Esophagus squamous epithelium (tissue), 5 donors: ENCODE data around the gene GPATCH2L. TPM values are rescaled to one million over a fixed set of nuclear protein-coding genes. Genes with fewer than 3 reads are reported as not detected.

Experiments used
- DNase-seq: peaks from one replicate; lab custom pipeline; 2025; lab: John Stamatoyannopoulos, UW
- H3K27ac ChIP-seq, 4 donors: fragments of 200-600 bp; sonication (generic); one replicate each; pipeline ENCODE4 v1.5.1; 2016 to 2019; ENCODE audit warnings: mild to moderate bottlenecking in 1 of 4
- H3K27me3 ChIP-seq, 4 donors: fragments of 200-600 bp; sonication (generic); 1 replicate in 3 of 4; 2 replicates in 1 of 4; pipeline versions ENCODE4 v1.5.1 to v1.6.0; 2017 to 2021; ENCODE audit warnings: antibody characterized with exemption in 1 of 4
- H3K36me3 ChIP-seq, 3 donors: fragments of 200-600 bp; sonication (generic); one replicate each; pipeline ENCODE4 v1.5.1; 2016 to 2019
- H3K4me1 ChIP-seq, 3 donors: fragments of 200-600 bp; sonication (generic); one replicate each; pipeline ENCODE4 v1.5.1; 2017 to 2019
- H3K4me3 ChIP-seq, 4 donors: fragments of 200-600 bp; sonication (generic); 1 replicate in 3 of 4; 2 replicates in 1 of 4; pipeline ENCODE4 v1.5.1; 2016 to 2019; ENCODE audit warnings: mild to moderate bottlenecking in 2 of 4, moderate library complexity in 1 of 4
- H3K9me3 ChIP-seq, 3 donors: fragments of 200-600 bp; sonication (generic); one replicate each; pipeline ENCODE4 v1.5.1; 2016 to 2019
- CTCF ChIP-seq, 6 experiments: fragments of 450-650 bp in 4 of 6; fragments of 200-600 bp in 2 of 6; sonication (generic) in 2 of 6; IDR thresholded peaks; one replicate each; pipeline ENCODE4 v1.5.1; 2016 to 2019; ENCODE audit warnings: antibody characterized with exemption in 6 of 6, mild to moderate bottlenecking in 4 of 6, moderate library complexity in 4 of 6
- POLR2A ChIP-seq, 4 donors: fragments of 450-650 bp; IDR thresholded peaks; one replicate each; pipeline ENCODE4 v1.6.1; 2017; ENCODE audit warnings: antibody characterized with exemption in 4 of 4, mild to moderate bottlenecking in 4 of 4, moderate library complexity in 3 of 4
- WGBS, 2 donors: methylation state at CpG; one replicate each; pipeline ENCODE4 v1.1.5; 2018; 5-methylcytosine and 5-hydroxymethylcytosine counted together
- intact Hi-C: fragments of 100-400 bp; cut with DNase I; formaldehyde crosslinking; loops from one replicate; pipeline ENCODE4 v1.15.0; 2022
- total RNA-seq, 4 donors: library from RNA; depleted of rRNA; stranded (reverse); fragments of >200 nt; gene quantifications; one replicate each; pipeline ENCODE4 v1.1.0, GENCODE V29; 2016
- donor health status: DM: yes; HTN: yes; CAD: no.

The GPATCH2L gene
- total RNA-seq, 4 donors from 2014 or later, result 20.1 to 40.8 (median 34.4) TPM

- intact Hi-C loops, result no loop called here
- Histone ChIP-seq H3K9me3 (no peaks in the 10 kb centered on the region), H3K4me3 (no peak overlapping the region), H3K4me1 (no peaks in the 10 kb centered on the region), H3K27me3 (no peaks in the 10 kb centered on the region), H3K27ac (no peak overlapping the region), H3K36me3 (peaks cover 0 to 99% (median 8%) of the 10 kb centered on the region in 3 donors)
- WGBS, 2 donors, result 74 to 89% methylated on average over 3 of the region's 3 CpGs
- no peak for DNase-seq
- TF ChIP-seq CTCF (IDR thresholded peaks at IDR 0.05), result no peak
- TF ChIP-seq POLR2A (IDR thresholded peaks at IDR 0.05), result no peak
Measured at GRCh38 chr14:76175942-76176341, 24.2 kb downstream of the GPATCH2L start.

GRCh38 chr14:76181546-76181945 lies 29.8 kb downstream of the GPATCH2L start:
- no peak for DNase-seq
- 67 to 79% methylated on average over 1 of the region's 1 CpG for WGBS, 2 donors
- Histone ChIP-seq H3K27me3 (no peaks in the 10 kb centered on the region), H3K36me3 (peaks cover 0 to 95% (median 25%) of the 10 kb centered on the region in 3 donors), H3K9me3 (no peaks in the 10 kb centered on the region), H3K4me1 (no peaks in the 10 kb centered on the region), H3K27ac (no peak overlapping the region), H3K4me3 (no peak overlapping the region)
- intact Hi-C loops, result no loop called here
- TF ChIP-seq POLR2A (IDR thresholded peaks at IDR 0.05) (no peak), CTCF (IDR thresholded peaks at IDR 0.05) (peak in 1 of 6 experiments; percentile 27)

GRCh38 chr14:76186308-76187027 lies 34.7 kb downstream of the GPATCH2L start:
- intact Hi-C loops, result no loop called here
- 75 to 81% methylated on average over 4 of the region's 4 CpGs for WGBS, 2 donors
- Histone ChIP-seq H3K9me3 (no peaks in the 10 kb centered on the region), H3K27me3 (no peaks in the 10 kb centered on the region), H3K4me3 (no peak overlapping the region), H3K4me1 (no peaks in the 10 kb centered on the region), H3K27ac (no peak overlapping the region), H3K36me3 (peaks cover 0 to 85% (median 19%) of the 10 kb centered on the region in 3 donors)
- TF ChIP-seq POLR2A (IDR thresholded peaks at IDR 0.05) (no peak), CTCF (IDR thresholded peaks at IDR 0.05) (no peak)
- no peak for DNase-seq

- no peak overlapping the region for H3K27ac ChIP-seq
- no peaks in the 10 kb centered on the region for H3K4me1 ChIP-seq
- WGBS, 2 donors, result 62 to 84% methylated on average over 2 of the region's 2 CpGs
- peaks cover 0 to 90% (median 8%) of the 10 kb centered on the region in 3 donors for H3K36me3 ChIP-seq
- no peaks in the 10 kb centered on the region for H3K27me3 ChIP-seq
- no peaks in the 10 kb centered on the region for H3K9me3 ChIP-seq
- no peak overlapping the region for H3K4me3 ChIP-seq
- intact Hi-C loops, result no loop called here
- DNase-seq, result no peak
- no peak for TF ChIP-seq POLR2A (IDR thresholded peaks at IDR 0.05)
- no peak for TF ChIP-seq CTCF (IDR thresholded peaks at IDR 0.05)
Measured at GRCh38 chr14:76191297-76191696, 39.6 kb downstream of the GPATCH2L start.

GRCh38 chr14:76193696-76194095 lies 42.0 kb downstream of the GPATCH2L start:
- Histone ChIP-seq H3K36me3 (peaks cover 0 to 95% (median 16%) of the 10 kb centered on the region in 3 donors), H3K9me3 (no peaks in the 10 kb centered on the region), H3K4me1 (no peaks in the 10 kb centered on the region), H3K27me3 (no peaks in the 10 kb centered on the region), H3K4me3 (no peak overlapping the region), H3K27ac (no peak overlapping the region)
- intact Hi-C loops, result no loop called here
- WGBS, 2 donors, result 24 to 53% methylated on average over 1 of the region's 1 CpG
- no peak for DNase-seq
- TF ChIP-seq CTCF (IDR thresholded peaks at IDR 0.05), result no peak
- no peak for TF ChIP-seq POLR2A (IDR thresholded peaks at IDR 0.05)
